GM18951 (cell line): ENCODE measurements around the gene TMEM141.

Source experiments
- POLR2A ChIP-seq: IDR thresholded peaks from 4 replicates; pipeline ENCODE4 v1.6.1; 2011; ENCODE audit warnings: mild to moderate bottlenecking; ENCODE audit not compliant: insufficient read length, insufficient read depth; ENCODE audit errors: extremely low read depth
- in situ Hi-C: fragments of 300-500 bp; cut with MboI; formaldehyde crosslinking; loops from one replicate; pipeline ENCODE4 v1.12.0; 2022; ENCODE audit warnings: low sequenced_read_pairs, mixed read lengths, inconsistent platforms; ENCODE audit not compliant: unreplicated experiment

The TMEM141 gene

DNA sequence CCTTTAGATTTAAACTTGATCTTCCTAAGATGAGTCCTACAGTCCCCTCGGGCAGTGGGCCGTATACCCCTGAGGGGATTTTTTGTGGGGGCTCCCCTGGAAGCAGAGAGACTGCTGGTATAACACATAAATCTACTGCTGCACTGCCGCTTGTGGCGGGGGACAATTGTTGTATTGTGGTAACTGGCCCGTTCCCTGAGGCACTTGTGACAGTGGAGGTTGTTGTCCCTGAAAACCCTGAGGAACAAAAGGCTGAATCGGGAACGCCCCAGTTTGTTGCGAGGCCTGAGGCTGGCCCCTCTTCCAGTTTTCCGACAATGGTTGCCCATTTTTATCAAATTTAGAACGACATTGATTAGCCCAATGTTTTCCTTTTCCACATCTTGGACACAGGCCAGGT is 4.7 kb upstream of the TMEM141 start:
- TF ChIP-seq POLR2A, result no peak
- in situ Hi-C loops, result loop anchor here (25.0 kb wide), 1 partner anchor 251 kb away; the partner anchor contains the start of genes ABCA2, FUT7 and NPDC1

DNA sequence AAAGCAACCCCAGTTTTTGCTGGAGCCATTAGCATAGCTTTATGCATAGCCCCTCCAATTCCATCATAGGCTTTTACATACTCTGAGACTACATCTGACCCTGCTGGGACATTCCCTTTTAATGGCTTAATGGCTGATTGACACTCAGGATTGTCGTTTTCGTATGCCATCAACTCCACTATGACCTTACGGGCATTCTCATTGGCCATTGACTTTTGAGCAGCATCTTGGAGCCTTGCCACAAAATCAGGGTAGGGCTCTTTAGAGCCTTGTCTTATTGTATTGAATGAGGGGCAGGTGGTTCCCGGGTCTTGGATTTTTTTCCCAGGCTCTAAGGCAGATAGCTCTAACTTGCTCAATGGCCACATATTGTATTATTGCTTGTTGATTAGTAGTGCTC is 4.2 kb upstream of the TMEM141 start:
- in situ Hi-C loops, result loop anchor here (25.0 kb wide), 1 partner anchor 250 kb away; the partner anchor contains the start of genes ABCA2, FUT7 and NPDC1

DNA sequence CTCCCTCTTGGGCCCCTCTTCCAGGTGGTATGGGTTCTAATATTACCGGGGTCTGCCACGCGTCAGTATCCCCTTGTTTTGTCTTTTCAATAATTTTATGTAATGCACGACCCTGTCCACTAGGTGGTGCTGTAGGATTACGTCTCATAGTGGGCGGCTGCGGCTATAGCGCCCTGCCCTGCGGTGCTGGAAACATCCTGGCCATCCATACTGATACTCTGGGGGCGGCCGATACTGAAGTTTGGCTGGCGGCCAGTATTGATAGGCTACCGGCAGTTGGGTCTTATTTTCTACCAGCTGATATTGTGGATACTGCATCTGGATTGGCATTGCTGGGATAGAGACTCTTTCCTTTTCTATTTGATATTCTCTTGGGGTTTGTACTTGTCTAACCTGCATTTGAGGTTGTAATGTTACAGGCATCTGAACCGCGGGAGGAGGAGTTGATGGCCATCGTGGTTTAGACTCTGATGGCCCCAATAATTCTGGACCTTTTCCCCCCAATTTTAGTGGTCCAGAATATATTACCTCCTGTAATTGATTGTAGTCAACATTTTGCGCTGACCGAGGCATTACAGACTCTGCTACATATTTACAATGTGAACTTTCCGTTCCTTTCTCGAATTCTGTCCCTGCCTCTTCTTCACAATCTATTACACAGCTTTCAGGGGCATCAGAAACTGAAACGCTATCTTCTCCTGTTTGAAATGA is 3.3 kb upstream of the TMEM141 start:
- in situ Hi-C loops, result loop anchor here (25.0 kb wide), 1 partner anchor 249 kb away; the partner anchor contains the start of genes ABCA2, FUT7 and NPDC1
- TF ChIP-seq POLR2A, result no peak

DNA sequence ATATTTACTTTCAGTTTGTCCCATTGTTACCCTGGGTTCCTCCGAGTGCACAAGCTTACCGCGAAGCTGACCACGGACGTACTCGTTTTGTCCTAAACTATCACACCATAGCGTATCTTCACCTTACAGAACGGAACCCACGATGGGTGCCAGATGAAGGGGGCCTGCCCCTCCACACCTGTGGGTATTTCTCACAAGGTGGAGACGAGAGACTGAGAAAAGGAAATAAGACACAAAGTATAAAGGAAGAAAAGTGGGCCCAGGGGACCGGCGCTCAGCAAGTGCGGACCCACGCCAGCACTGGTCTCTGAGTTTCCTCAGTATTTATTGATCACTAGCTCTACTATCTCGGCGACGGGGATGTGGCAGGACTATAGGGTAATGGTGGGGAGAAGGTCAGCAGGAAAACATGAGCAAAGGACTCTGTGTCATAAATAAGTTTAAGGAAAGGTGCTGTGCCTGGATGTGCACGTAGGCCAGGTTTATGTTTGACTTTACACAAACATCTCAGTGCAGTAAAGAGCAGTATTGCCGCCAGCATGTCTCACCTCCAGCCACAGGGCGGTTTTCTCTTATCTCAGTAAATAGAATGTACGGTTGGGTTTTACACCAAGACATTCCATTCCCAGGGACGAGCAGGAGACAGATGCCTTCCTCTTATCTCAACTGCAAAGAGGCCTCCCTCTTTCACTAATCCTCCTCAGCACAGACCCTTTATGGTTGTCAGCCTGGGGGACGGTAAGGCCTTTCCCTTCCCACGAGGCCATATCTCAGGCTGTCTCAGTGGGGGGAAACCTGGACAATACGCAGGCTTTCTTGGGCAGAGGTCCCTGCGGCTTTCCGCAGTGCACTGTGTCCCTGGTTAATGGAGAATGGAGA is 2.3 kb upstream of the TMEM141 start:
- in situ Hi-C loops, result loop anchor here (25.0 kb wide), 1 partner anchor 248 kb away; the partner anchor contains the start of genes ABCA2, FUT7 and NPDC1

DNA sequence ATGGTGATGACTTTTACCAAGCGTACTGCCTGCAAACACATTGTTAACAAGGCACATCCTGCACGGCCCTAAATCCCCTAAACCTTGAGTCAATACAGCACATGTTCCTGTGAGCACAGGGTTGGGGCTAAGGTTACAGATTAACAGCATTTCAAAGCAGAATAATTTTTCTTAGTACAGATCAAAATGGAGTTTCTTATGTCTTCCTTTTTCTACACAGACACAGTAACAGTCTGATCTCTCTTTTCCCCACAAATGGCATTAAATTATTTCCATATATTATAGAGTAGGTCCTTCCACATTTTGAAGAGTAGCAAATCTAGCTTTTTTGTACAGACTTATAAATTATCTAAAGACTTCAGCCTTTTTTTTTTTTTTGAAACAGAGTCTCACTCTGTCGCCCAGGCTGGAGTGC is 1.6 kb upstream of the TMEM141 start:
- no peak for TF ChIP-seq POLR2A
- in situ Hi-C loops, result loop anchor here (25.0 kb wide), 1 partner anchor 248 kb away; the partner anchor contains the start of genes ABCA2, FUT7 and NPDC1

DNA sequence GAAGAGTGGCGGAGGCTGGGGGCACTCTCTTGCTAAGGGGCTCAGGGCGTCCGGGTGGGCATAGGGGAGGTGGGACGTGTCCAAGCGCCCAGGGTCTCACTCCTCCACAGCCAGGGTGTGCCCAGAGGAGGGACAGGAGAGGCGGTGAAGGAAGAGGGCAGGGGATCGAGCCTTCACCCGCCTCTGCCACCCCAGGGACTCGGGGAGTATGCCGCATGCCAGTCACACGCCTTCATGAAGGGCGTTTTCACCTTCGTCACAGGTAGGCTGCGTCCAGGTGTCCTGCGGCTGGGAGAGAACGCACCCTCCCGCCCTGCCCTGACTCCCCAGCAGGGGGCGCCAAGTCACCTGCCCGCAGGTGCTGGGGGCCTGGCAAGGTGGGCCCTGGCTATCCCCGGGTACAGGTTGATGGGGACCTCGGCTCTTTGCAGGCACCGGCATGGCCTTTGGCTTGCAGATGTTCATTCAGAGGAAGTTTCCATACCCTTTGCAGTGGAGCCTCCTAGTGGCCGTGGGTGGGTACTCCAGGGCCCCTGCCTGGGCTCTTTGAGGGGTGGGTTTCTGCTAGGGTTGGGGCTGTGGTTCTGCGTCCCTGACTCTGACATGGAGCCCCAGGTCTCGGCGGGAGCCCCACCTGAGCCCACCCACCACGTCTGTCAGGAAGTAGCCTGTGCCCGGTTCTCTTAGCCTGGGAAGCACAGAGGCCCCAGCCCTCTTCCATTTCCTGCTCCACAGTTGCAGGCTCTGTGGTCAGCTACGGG is 552 bp downstream of the TMEM141 start:
- TF ChIP-seq POLR2A, result no peak
- in situ Hi-C loops, result loop anchor here (25.0 kb wide), 1 partner anchor 246 kb away; the partner anchor contains the start of genes ABCA2, FUT7 and NPDC1

DNA sequence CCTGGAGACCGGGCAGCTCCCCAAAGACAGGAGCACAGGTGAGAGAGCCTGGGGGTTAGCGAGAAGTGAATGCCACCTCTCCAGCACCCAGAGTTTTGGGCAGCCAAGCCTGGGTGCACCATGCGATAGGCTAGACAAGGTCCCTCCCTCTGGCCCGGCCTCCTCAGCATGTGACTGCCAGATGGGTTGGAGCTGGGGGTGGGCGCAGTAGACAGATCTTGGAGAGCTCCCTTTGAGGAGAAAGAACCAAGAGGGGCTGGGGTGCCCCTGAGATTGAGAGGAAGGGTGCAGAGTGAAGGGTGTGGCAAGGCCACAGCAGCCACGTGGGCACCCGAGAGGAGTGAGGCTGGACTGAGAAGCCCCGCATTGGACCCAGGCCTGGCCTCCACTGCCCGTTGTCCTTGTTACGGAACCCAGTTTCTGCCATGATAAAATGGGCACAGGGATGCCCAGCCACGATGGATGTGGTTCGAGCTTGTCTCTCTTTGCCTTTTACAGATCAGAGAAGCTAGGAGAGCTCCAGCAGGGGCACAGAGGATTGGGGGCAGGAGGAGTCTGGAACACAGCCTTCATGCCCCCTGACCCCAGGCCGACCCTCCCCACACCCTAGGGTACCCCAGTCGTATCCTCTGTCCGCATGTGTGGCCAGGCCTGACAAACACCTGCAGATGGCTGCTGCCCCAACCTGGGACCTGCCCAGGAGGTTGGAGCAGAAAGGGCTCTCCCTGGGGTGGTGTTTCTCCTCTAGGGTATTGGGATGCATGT is 1.4 kb downstream of the TMEM141 start:
- TF ChIP-seq POLR2A, result no peak
- in situ Hi-C loops, result loop anchor here (25.0 kb wide), 1 partner anchor 245 kb away; the partner anchor contains the start of genes ABCA2, FUT7 and NPDC1

DNA sequence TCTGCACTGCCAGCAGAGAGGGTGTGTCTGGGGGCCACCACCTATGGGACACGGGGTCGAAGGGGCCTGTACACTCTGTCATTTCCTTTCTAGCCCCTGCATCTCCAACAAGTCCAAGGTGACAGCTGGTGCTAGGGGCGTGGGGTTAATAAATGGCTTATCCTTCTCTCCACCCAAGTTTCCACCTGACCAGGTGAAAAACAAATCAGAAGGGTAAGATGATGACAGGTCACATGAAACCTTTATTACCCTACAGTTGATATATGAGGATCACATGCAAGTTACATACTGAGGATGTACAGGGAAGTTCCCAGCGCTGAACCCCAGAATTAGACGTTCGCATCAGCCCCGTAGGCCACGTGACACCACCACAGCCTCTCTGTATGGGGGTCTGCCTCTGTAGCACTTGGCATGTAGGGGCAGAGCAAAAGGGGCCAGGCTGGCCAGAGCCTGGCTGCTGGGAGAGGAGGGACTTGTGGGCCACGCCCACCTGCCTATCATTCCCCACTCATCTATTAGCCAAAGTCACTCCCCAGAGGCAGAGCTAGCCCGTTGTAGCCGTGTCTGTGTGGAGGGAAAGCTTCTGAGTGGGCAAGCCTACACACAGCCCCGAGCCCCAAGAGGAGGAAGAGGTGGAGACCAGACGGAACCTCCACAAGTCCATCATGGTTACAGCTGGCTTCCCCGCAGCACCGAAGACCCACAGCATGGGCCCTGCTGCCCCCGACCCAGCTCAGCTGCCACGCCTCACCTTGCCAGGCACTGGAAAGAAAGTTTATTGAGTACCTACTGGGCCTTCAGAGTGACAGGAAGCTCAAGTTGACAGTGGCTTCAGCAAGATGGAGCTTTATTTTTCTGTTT is 2.2 kb downstream of the TMEM141 start:
- TF ChIP-seq POLR2A, result no peak
- in situ Hi-C loops, result loop anchor here (25.0 kb wide), 1 partner anchor 244 kb away; the partner anchor contains the start of genes ABCA2, FUT7 and NPDC1

DNA sequence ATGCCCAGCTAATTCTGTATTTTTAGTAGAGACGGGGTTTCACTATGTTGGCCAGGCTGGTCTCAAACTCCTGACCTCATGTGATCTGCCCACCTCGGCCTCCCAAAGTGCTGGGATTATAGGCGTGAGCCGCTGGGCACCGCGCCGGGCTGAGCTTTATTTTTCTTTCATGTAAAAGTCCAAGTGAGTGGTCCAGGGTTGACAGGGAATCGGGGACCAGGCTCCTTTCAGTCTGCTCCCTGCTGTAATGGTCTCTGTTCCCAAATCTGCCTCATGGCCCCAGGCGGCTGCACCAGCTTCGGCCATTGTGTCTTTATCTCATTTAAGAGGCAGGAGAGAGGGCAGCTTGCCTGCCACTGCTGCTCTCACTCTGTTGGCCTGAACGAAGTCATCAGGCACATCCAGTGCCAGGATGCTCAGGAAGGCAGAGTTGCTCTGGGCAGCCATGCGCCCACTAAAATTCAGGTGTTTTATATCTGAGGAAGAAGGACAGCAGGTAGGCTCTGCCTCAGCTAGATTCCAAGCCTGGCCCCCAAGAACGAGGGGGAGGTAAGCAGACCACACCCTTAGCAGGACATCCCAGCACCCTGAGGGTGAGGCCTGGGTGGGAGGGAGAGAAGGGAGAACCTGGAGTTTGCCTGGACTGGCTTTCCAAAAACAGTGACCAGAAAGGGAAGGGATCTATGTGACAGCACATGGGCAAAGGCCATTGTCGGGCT is 3.3 kb downstream of the TMEM141 start:
- in situ Hi-C loops, result loop anchor here (25.0 kb wide), 1 partner anchor 243 kb away; the partner anchor contains the start of genes ABCA2, FUT7 and NPDC1
- no peak for TF ChIP-seq POLR2A

DNA sequence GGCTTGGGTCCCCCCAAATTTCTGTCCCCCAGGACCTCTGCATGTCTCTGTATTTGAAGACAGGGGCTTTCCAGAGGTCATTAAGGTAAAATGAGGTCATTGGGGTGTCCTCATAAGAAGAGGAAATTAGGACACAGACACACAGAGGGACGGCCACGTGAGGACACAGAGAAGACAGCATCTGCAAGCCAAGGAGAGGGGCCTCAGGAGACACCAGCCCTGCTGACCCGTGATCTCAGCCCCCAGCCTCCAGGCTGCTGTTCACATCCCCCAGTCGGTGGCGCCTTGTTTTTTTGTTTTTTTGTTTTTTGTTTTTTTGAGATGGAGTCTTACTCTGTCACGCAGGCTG is 3.8 kb downstream of the TMEM141 start:
- no peak for TF ChIP-seq POLR2A
- in situ Hi-C loops, result loop anchor here (25.0 kb wide), 1 partner anchor 242 kb away; the partner anchor contains the start of genes ABCA2, FUT7 and NPDC1
